Central memory CD4-positive, alpha-beta T cell (primary cell): ENCODE measurements around the gene CNOT3.

Experiments
- DNase-seq: peaks from one replicate; pipeline ENCODE4 v3.0.0; 2022

The CNOT3 gene

DNA sequence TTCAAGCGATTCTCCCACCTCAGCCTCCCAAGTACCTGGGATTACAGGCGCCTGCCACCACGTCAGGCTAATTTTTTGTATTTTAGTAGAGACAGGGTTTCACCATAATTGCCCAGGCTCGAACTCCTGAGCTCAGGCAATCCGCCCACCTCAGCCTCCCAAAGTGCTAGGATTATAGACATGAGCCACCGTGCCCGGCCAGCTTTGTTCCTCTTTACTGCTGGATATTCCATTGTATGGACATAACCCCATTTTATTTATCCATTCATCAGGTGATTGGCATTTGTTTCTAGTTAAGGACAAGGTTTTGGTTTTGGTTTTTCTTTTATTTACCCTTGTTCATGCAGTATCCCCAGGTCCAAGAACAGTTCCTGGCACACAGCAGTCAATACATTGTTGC is 59.0 kb downstream of the CNOT3 start:
- no peak for DNase-seq

DNA sequence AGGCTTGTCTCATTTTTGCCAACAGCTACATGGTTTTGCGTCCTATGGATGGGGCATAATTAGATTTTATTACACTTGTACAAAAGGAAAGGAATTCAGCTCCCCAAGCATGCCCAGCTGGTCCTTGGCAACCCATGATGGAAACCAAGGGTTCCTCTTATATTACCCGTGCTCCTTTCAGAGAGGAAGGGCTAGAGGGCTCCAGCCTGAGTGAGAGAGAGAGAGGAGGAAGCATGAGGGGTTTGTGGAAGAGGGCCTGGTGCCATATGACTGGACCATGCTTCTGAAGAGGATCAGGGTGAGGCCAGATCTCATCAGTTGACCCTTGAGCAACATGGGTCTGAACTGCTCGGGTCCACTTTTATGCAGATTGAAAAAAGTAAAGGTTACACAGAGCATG is 59.6 kb downstream of the CNOT3 start:
- no peak for DNase-seq

GRCh38 chr19:54199401-54199800 is 61.8 kb downstream of the CNOT3 start:
- DNase-seq: no peak

- DNase-seq: no peak
Observed at GRCh38 chr19:54201172-54201701, 63.7 kb downstream of the CNOT3 start.

DNA sequence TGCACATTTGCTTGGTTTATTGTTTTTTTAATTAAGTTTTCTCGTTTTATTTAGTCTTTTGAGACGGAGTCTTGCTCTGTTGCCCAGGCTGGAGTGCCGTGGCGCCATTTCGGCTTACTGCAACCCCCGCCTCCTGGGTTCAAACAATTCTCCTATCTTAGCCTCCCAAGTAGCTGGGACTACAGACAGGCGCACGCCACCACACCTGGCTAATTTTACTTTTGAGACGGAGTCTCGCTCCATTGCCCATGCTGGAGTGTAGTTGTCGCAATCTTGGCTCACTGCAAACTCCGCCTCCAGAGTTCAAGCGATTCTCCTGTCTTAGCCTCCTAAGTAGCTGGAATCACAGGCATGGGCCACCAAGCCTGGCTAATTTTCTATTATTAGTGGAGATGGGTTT is 64.4 kb downstream of the CNOT3 start:
- no peak for DNase-seq

DNA sequence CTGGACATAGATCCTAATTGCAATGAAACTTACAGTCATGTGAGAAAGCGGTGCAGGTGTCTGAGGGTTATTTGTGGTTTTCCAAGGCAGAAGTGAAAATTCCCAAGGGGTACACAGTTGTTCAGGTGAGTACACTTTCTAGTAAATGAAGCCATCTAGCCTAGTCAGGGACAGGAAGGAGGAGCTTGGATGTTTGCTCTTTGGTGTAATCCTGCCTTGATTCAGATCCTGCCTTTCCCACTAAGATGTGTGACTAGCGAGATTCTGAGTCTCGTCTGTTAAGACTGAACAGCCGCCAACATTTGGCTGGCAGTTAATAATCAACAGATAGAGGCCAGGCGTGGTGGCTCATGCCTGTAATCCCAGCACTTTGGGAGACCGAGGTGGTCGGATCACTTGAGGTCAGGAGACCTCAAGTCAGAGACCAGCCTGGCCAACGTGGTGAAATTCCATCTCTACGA is 65.6 kb downstream of the CNOT3 start:
- no peak for DNase-seq

GRCh38 chr19:54204767-54205468 is 67.4 kb downstream of the CNOT3 start:
- no peak for DNase-seq
